ENCODE data around the gene FAM118A.
A peak's percentile ranks its signal among the peaks of the same experiment; 100 is the strongest.

DNA sequence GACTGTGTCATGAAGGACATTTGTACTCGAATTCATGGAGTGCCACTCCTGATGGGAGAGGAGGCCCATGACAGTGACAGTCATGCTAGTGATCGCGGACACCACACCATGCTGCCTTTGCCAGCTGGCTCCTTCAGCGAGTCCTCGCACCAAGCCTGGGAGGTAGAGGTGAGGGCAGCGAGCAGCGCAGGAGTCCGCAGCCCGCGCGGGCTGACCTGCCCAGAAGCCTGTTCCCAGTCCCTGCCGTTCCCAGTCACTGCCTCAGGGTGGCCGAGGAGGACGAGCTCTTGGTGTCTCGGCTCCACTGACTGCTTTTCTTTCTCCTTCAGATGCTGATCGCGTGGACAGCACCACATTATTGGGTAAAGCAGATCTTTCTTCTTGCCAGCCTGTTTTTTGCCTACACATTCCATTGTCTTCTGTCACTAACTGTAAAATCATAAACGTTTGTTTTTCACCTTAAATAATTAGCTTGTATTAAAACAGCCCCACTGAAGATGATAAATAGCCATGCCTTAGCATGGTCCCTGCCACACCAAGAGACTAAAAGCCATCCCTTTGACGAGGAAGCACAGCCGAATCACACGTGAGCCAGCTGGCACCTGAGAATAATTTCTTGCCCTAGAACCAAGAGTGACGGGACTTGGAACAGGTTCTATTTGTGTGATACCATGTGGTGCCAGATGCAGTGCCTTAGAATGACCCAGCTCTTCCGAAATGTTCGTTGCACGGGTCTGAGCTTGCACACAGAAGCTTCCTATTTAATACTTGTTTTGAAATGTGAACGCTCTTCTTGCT lies 25.5 kb downstream of the FAM118A start:
- TF ChIP-seq, protein P1, sequence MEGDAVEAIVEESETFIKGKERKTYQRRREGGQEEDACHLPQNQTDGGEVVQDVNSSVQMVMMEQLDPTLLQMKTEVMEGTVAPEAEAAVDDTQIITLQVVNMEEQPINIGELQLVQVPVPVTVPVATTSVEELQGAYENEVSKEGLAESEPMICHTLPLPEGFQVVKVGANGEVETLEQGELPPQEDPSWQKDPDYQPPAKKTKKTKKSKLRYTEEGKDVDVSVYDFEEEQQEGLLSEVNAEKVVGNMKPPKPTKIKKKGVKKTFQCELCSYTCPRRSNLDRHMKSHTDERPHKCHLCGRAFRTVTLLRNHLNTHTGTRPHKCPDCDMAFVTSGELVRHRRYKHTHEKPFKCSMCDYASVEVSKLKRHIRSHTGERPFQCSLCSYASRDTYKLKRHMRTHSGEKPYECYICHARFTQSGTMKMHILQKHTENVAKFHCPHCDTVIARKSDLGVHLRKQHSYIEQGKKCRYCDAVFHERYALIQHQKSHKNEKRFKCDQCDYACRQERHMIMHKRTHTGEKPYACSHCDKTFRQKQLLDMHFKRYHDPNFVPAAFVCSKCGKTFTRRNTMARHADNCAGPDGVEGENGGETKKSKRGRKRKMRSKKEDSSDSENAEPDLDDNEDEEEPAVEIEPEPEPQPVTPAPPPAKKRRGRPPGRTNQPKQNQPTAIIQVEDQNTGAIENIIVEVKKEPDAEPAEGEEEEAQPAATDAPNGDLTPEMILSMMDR (IDR thresholded peaks at IDR 0.05; ENCODE audit: insufficient read depth, low read depth, low read length) = peak; percentile 16
- TF ChIP-seq EZH2 (IDR thresholded peaks at IDR 0.05; ENCODE audit: insufficient read depth, low read length) = no peak

All from astrocyte (in vitro differentiated cells and primary cell).